ENCODE results near the gene SETD4.

DNA sequence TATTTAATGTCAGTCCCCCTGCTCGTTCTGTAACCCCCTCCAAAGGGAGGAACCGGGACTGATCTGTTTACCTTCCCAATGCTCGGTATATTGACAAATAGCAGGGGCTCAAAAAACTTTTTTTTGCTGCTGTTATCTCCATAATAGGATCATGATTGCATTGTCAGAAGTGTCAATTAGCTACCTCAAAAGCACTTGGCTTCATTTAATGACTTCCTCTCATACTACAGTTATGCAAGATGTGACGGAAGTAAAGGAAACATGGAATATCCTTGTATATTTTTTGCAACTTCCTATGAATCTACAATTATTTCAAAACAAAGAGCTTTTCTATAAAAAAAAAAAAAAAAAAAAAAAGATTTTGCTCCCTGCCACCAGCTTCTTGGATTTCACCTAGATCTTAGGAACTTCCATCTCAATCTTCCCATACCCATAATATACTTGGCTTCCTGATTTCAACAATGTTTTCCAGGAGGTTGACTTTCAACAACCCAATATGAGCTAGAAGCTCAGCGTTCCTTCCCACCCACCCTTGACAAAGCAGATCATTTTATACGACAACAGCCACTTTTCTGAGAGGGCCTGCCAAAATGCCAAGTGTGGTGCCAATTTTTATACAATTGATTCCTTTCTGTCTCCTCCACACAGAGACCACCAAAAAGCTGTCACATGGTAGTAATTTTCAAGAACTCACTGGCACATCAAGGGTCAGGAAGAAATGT lies 71.7 kb downstream of the SETD4 start:
- TF ChIP-seq, protein P1, sequence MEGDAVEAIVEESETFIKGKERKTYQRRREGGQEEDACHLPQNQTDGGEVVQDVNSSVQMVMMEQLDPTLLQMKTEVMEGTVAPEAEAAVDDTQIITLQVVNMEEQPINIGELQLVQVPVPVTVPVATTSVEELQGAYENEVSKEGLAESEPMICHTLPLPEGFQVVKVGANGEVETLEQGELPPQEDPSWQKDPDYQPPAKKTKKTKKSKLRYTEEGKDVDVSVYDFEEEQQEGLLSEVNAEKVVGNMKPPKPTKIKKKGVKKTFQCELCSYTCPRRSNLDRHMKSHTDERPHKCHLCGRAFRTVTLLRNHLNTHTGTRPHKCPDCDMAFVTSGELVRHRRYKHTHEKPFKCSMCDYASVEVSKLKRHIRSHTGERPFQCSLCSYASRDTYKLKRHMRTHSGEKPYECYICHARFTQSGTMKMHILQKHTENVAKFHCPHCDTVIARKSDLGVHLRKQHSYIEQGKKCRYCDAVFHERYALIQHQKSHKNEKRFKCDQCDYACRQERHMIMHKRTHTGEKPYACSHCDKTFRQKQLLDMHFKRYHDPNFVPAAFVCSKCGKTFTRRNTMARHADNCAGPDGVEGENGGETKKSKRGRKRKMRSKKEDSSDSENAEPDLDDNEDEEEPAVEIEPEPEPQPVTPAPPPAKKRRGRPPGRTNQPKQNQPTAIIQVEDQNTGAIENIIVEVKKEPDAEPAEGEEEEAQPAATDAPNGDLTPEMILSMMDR (conservative IDR thresholded peaks at IDR 0.05; ENCODE audit: low read depth, low read length), result no peak
- TF ChIP-seq POLR2A (IDR thresholded peaks at IDR 0.05; ENCODE audit: low read depth, low read length) (no peak), CEBPB (IDR thresholded peaks at IDR 0.05; ENCODE audit: low read depth, low read length) (no peak), BHLHE40 (IDR thresholded peaks at IDR 0.05; ENCODE audit: low read depth, low read length) (no peak), FOS (IDR thresholded peaks at IDR 0.05; ENCODE audit: low read depth, low read length) (no peak), MAZ (IDR thresholded peaks at IDR 0.05; ENCODE audit: borderline replicate concordance, low read depth, low read length) (no peak), CHD1 (IDR thresholded peaks at IDR 0.05; ENCODE audit: low read depth, low read length) (no peak), RAD21 (IDR thresholded peaks at IDR 0.05; ENCODE audit: low read length) (no peak), MAFK (IDR thresholded peaks at IDR 0.05; ENCODE audit: low read depth, low read length) (no peak), RFX5 (IDR thresholded peaks at IDR 0.05; ENCODE audit: low read depth, low read length) (no peak), RCOR1 (IDR thresholded peaks at IDR 0.05; ENCODE audit: insufficient replicate concordance, low read length) (no peak)
- TF ChIP-seq, protein P2, sequence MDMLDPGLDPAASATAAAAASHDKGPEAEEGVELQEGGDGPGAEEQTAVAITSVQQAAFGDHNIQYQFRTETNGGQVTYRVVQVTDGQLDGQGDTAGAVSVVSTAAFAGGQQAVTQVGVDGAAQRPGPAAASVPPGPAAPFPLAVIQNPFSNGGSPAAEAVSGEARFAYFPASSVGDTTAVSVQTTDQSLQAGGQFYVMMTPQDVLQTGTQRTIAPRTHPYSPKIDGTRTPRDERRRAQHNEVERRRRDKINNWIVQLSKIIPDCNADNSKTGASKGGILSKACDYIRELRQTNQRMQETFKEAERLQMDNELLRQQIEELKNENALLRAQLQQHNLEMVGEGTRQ (IDR thresholded peaks at IDR 0.05; ENCODE audit: low read depth, low read length), result no peak

All from IMR-90 (cell line).